Measurements from ENCODE around the gene FRRS1. TPM values are rescaled to one million over a fixed set of nuclear protein-coding genes. Genes with fewer than 3 reads are reported as not detected.

Gene FRRS1
- total RNA-seq = 20.7 and 39.2 TPM in 2 replicates

GRCh38 chr1:99766378-99766800 is at the start of gene FRRS1:
FRRS1 (minus strand) TSS chr1:99766635; CDS start chr1:99748768, 17,867 bp downstream.

Other genes with a start within 250 kb of the FRRS1 start
- gene PALMD, start 120.5 kb downstream of the FRRS1 start, total RNA-seq = 6.9 and 31.9 TPM in 2 replicates
- gene AGL, start 83.7 kb upstream of the FRRS1 start, total RNA-seq = 8.1 and 9.9 TPM in 2 replicates
- gene SLC35A3, start 203.4 kb upstream of the FRRS1 start, total RNA-seq = 34.4 and 39.9 TPM in 2 replicates

All from regular cardiac myocyte (primary cell).